HG03196 (cell line): ENCODE data around the gene TOMT.

Source experiments
- ATAC-seq: cut with Tn5 transposase; IDR thresholded peaks from one replicate; pipeline ENCODE4 v1.9.1; 2021; ENCODE audit not compliant: unreplicated experiment

TOMT gene

DNA sequence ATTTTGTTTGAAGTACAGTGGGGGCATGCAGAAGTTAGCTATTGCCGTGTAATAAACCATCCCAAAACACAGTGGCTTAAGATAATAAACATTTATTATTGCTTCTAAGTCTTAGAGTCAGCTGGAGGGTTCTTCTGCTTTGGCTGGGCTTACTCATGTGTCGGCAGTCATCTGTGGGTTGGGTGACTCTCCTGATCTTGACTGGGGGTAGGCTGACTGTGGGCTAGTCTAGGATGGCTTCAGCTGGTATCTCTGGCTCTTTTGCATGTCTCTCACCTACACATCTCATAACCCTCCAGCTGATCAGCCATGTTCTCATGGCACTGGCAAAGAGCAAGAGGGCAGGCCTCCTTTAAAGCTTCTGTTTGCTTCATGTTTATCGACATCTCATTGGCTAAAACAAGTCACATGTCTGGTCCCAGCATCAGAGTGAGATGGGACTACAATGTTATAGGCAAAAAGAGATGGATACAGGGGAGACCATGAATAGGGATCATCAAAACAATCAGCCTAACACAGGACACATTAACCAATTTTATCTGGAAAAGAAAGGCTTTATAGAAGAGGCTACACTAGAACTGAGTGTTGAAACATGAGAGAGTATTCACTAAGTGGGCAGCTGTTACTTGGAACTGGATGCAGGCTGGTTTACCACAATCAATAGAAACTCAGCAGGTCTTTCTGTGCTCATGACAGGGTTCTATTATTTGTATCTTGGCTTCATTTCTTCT, 19.9 kb upstream of the TOMT start:
- ATAC-seq, result no peak

- no peak for ATAC-seq
Observed at GRCh38 chr11:72088076-72088808, 17.5 kb upstream of the TOMT start.

DNA sequence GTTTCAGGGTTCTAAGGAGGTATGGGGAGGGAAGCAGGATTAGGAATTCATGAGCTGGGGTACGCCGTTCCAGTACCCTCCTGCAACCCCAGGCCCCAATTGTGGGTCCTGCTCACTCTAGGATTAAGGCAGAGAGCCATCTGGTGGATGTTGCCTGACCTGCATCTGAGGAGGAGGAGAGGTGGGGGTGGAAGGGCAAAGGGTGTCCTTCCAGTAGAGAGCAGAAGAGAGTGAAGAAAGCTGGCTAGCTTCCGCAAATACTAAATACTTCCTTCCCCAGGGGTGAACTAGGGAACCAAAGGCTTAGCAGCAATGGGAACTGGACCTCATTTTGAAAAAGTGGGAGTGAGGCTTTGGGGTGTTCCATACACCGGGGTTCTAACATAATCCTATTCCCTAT, 14.4 kb upstream of the TOMT start:
- ATAC-seq, result no peak

DNA sequence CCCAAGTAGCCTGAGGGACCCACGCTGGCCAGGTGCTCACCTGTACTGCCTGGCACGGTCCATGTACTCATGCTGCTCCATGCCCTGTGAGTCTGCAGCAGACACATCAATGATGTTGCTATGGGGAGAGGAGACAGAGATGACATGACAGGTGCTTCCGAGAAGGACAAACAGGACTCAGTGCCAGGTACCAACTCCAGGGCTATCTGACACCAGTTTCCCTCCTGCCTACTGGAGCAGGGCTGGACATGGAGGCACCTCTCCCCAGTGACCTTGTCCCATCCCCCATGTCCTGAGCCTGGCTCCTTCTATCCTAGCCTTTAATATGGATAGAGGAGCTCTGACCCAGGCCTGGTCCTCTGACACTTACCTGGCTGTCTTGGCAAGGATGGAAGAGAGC, 7.0 kb upstream of the TOMT start:
- ATAC-seq, result no peak

DNA sequence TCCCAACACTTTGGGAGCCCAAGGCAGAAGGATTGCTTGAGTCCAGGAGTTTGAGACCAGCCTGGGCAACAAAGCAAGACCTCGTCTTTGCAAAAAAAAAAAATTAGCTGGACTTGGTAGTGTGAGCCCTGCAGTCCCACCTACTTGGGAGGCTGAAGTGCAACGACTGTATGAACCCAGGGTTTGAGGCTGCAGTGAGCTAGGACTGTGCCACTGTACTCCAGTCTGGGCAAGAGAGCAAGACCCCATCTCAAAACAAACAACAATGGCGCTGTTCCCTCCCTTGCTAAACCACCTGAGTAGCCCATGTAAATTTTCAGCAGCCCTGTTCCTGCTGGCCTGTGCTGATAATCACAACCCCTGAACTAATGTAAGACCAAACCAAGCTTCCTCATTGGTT, 5.7 kb upstream of the TOMT start:
- ATAC-seq, result no peak

GRCh38 chr11:72100462-72100861, 5.3 kb upstream of the TOMT start:
- no peak for ATAC-seq

DNA sequence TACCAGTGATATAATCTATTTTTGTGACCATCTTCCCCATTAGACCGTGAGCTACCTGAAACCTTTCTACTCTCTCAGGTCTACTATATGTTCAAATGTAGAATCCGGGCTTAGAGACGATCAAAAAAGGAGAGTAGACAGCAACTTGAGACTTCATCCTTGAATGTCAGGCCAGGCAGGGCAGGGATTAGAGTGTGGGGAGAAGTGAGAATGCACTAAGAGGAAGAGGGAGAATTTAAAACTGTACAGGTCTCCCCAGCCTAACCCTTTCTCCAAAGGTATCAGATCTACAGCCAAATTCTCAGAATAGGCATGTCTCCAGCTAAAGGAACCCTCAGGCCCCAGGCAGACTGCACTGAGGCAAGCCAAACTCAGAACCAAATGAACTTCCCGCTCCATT, 3.6 kb upstream of the TOMT start:
- no peak for ATAC-seq

DNA sequence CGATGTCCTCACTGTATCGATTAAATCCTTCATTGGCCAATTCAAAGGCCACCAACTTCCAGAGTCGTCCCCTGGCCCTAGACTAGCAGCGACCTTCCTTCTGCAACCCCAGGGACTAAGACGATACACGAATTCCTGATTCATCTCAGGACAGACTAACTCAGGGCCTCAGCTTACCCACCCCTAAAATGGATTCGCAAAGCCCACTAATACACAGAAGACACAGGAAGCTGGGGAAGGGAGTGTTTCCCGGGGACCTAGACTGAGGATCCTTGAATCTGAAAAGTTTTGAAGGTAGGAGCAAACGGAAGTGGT, 3.1 kb upstream of the TOMT start:
- no peak for ATAC-seq

DNA sequence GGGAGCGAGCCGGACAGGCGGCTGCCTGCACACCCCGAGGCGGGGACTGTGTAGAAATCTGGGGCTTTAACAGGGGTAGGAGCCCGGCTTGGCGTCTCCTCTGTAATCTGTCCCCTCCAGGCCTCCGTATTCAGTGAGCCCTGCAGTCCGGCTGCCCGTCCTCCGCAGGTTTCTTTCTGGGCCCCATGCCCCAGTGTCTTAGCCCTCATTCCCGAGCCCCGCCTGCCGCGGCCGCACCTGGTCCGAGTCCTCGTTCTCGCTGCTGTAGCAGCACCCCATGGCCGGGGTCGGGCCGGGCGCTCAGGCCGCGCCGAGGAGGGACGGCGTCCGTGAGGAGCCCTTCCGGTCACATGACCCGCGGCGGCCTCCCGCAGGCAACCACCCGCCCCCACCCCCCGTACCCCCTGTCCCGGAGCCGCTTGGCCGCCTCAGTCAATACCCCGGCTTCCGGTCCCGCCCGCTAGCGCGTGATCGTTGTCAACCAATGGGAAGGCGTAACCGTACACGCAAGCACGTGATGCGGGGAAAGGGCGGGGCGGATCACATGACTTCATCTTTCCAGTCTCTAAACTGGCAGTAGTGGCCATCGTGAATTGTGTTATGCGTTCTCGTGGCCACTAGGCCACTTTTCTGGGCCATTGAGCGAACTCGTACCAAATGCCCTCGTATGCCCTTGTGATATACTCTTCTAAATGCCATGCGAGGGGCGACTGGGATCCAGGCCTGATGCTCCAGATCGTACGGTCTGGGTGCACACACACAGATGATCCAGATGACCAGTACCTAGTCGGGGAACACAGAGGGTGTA, 2.6 kb upstream of the TOMT start, which contains the start of gene LAMTOR1:
TSS of gene LAMTOR1 (minus strand) at position 352 of the 808 bp plus-strand sequence. CDS start at position 279, 73 bp downstream.
- peak; percentile 80 for ATAC-seq

DNA sequence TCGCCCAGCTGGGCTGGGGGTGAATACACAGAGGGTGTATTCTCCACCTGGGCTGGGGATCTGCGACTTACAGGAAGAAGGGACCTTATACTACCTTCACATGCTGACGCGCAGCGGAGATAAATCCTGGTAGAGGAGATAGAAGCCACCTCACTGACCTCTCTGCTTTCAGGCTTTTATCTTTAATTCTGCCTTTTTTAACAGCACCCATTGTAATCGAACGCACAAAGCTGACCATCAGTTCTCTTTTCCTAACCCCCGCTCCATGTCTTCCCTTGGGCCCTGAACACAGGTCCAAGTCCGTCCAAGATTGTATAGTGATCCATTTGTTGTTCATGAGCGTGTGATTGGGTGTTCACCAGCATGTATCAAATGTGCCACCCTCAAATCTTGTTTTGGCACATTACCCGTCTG, 2.0 kb upstream of the TOMT start:
- ATAC-seq, result no peak

GRCh38 chr11:72111300-72112142, 5.8 kb downstream of the TOMT start:
- no peak for ATAC-seq

GRCh38 chr11:72112143-72112977, 6.6 kb downstream of the TOMT start, which contains the start of gene ANAPC15:
Gene ANAPC15 (minus strand): TSS chr11:72112695. CDS start chr11:72111276, 1,419 bp downstream.
- peak; percentile 86 for ATAC-seq

DNA sequence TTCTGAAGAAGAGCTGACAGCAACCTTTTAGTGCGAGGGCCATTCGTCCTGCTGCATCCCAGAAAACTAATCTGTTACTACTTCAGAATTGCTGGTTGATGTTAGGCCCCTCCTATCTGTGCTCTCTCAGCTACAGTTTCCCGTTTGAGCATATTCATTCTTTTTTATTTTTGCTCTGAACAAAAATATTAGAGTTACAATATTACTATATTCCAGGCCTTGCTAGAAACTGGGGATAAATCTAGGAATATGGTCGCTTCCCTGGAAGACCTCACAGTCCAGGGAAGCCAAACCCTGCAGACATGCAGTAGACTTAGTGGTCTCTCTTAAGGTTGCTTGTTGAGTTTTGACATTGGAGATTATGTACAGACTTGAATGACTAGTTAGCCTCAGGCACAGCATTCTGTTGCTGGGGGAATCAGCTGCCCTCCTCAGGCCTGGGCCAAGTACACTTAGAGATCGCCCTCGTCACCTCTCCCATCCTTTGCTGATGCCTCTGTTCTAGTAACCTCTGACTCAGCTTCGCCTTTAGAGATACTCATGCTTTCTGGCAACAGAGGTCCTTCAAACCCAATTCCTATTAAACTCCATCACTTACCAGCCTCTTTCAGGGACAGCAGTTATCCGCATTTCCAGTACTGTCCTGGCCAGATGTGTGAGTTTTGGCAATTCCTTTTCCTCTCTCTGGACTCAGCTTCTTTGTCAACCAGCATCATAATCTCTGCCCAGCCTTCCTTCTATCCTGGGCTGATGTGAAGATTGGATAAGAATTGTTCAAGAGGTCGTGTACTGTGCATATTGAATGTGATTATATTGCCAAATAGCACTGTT, 7.5 kb downstream of the TOMT start:
- no peak for ATAC-seq

DNA sequence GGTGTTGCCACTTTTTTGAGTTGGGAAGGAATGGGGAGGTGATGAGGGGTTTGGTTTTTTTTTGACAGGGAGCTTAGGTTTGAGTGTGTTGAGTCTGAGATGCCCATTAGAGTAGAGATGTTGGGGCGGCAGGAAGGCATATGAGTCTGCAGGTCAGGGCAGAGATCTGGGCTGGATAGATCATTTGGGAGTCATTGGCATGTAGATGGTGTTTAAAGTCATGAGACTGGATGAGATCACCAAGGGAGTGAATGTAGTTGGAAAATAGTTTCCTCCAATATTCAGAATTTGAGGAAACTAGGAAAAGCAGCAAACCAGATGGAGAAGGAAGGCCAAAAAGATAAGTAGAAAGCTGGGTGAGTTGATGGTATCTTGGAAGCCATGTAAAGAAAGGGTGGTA, 8.8 kb downstream of the TOMT start:
- no peak for ATAC-seq

DNA sequence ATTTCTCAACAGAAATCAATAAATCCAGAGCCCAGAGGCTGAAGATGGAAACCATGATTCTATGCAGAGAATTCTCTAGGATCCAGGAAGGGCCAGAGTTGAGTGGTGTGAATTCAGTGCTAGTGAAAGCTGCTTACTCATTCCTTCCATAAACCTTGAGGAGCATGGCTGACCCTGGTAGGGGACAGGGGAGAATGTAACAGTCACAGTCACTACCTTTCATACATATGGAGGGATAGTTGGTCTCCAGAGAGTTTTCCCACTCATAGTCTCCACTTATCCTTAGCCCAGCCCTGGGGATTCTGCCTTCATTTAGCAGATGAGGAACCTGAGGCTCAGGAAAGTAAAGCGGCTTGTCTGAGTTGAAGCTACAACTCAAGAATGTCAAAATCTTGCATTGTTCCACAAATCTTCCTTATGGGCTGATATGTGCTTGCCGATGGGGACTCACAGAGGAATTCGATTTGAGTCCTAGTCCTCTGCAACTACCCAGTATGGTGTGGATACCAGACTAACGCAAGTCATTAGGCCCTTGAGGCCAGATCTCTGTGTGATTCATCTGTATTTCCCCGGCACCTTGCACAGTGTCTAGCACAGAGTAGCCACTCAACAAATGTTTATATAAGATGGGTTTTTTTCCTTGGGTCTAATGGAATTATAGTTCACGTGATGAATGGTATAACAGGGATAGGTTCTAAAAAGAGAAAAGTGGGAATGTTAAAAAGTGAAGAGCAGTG, 10.5 kb downstream of the TOMT start:
- ATAC-seq, result no peak

DNA sequence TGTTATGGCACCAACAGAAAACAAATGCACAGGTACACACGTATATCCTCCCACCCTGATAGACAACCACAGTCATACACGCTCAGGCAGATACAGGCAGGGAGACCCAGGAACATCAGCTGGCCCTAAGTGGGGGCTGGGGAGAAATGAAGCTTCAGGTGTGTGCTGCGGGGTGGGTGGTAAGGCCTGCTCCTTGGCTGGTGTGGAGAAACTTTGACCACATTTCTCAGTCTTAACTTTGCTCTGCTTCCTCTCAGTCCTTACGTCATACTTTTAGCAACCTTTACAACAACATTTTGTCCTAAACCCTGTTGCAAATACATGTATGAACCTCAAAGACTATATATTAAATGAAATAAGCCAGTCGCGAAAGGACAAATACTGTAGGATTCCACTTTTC, 13.5 kb downstream of the TOMT start:
- ATAC-seq, result no peak

GRCh38 chr11:72120930-72121329, 15.2 kb downstream of the TOMT start:
- no peak for ATAC-seq

GRCh38 chr11:72122607-72123006, 16.9 kb downstream of the TOMT start:
- ATAC-seq, result no peak
